Liver (tissue), 9 donors: ENCODE measurements around the gene UBAP1L. TPM values are rescaled to one million over a fixed set of nuclear protein-coding genes. Genes with fewer than 3 reads are reported as not detected.

Source experiments
- DNase-seq: peaks from one replicate; pipeline ENCODE4 v3.0.0-alpha.2; 2017; ENCODE audit warnings: low spot score
- H3K27ac ChIP-seq, 2 donors: one replicate each; pipeline ENCODE4 v1.7.0; 2013; ENCODE audit warnings: inconsistent platforms in 2 of 2, low read length in 2 of 2, control low read depth in 1 of 2, low read depth in 1 of 2, mild to moderate bottlenecking in 1 of 2
- H3K27me3 ChIP-seq, 4 donors: one replicate each; pipeline versions ENCODE4 v1.6.1 to v1.7.0; 2013; ENCODE audit warnings: low read length in 3 of 4, inconsistent platforms in 1 of 4, mild to moderate bottlenecking in 1 of 4, moderate library complexity in 1 of 4; ENCODE audit not compliant: control insufficient read depth in 4 of 4, insufficient read depth in 4 of 4
- H3K36me3 ChIP-seq, 4 donors: one replicate each; pipeline versions ENCODE4 v1.6.1 to v1.7.0; 2013; ENCODE audit warnings: low read length in 3 of 4, mild to moderate bottlenecking in 3 of 4, low read depth in 1 of 4, moderate library complexity in 1 of 4; ENCODE audit not compliant: control insufficient read depth in 4 of 4, insufficient read depth in 3 of 4
- H3K4me1 ChIP-seq, 4 donors: one replicate each; pipeline versions ENCODE4 v1.6.1 to v1.7.0; 2013; ENCODE audit warnings: low read length in 3 of 4, mild to moderate bottlenecking in 3 of 4, moderate library complexity in 1 of 4; ENCODE audit not compliant: control insufficient read depth in 4 of 4, insufficient read depth in 4 of 4
- H3K4me3 ChIP-seq, 3 donors: one replicate each; pipeline versions ENCODE4 v1.6.1 to v1.7.0; 2013; ENCODE audit warnings: low read length in 3 of 3, control low read depth in 1 of 3, low read depth in 1 of 3, mild to moderate bottlenecking in 1 of 3
- H3K9ac ChIP-seq, 2 donors: one replicate each; pipeline ENCODE4 v1.7.0; 2013; ENCODE audit warnings: low read length in 2 of 2, mild to moderate bottlenecking in 2 of 2, moderate library complexity in 2 of 2, control low read depth in 1 of 2, low read depth in 1 of 2
- H3K9me3 ChIP-seq, 4 donors: one replicate each; pipeline versions ENCODE4 v1.6.1 to v1.7.0; 2013; ENCODE audit warnings: low read length in 3 of 4; ENCODE audit not compliant: control insufficient read depth in 4 of 4
- EGR1 ChIP-seq, 2 donors: IDR thresholded peaks; 2 replicates each; pipeline ENCODE4 v1.6.1; 2016 to 2018; ENCODE audit warnings: antibody characterized with exemption in 2 of 2, low read depth in 2 of 2
- FOXA1 ChIP-seq: IDR thresholded peaks from 2 replicates; pipeline ENCODE4 v1.6.1; 2016; ENCODE audit warnings: antibody characterized with exemption
- FOXA2 ChIP-seq: IDR thresholded peaks from 2 replicates; pipeline ENCODE4 v1.6.1; 2016; ENCODE audit warnings: antibody characterized with exemption
- GABPA ChIP-seq, 2 donors: IDR thresholded peaks in 1 of 2; conservative IDR thresholded peaks in 1 of 2; 2 replicates each; pipeline ENCODE4 v1.6.1; 2016; ENCODE audit warnings: antibody characterized with exemption in 2 of 2, mild to moderate bottlenecking in 1 of 2, moderate library complexity in 1 of 2
- HNF4A ChIP-seq, 2 donors: conservative IDR thresholded peaks; 2 replicates each; pipeline ENCODE4 v1.6.1; 2016; ENCODE audit warnings: antibody characterized with exemption in 2 of 2, mild to moderate bottlenecking in 2 of 2
- HNF4G ChIP-seq: IDR thresholded peaks from 2 replicates; pipeline ENCODE4 v1.6.1; 2016; ENCODE audit warnings: antibody characterized with exemption
- JUND ChIP-seq, 2 donors: IDR thresholded peaks; 2 replicates each; pipeline ENCODE4 v1.6.1; 2016; ENCODE audit warnings: antibody characterized with exemption in 2 of 2
- RAD21 ChIP-seq, 2 donors: IDR thresholded peaks; 2 replicates each; pipeline ENCODE4 v1.6.1; 2016; ENCODE audit warnings: antibody characterized with exemption in 2 of 2, mild to moderate bottlenecking in 2 of 2
- RXRA ChIP-seq, 2 donors: IDR thresholded peaks; 2 replicates each; pipeline ENCODE4 v1.6.1; 2017 to 2018; ENCODE audit warnings: antibody characterized with exemption in 2 of 2, mild to moderate bottlenecking in 1 of 2
- SP1 ChIP-seq: IDR thresholded peaks from 2 replicates; pipeline ENCODE4 v1.6.1; 2018; ENCODE audit warnings: antibody characterized with exemption, mild to moderate bottlenecking
- TAF1 ChIP-seq: conservative IDR thresholded peaks from 2 replicates; pipeline ENCODE4 v1.6.1; 2016; ENCODE audit warnings: antibody characterized with exemption, mild to moderate bottlenecking
- YY1 ChIP-seq: IDR thresholded peaks from 2 replicates; pipeline ENCODE4 v1.6.1; 2016; ENCODE audit warnings: antibody characterized with exemption, mild to moderate bottlenecking
- WGBS: extraction: QIAGEN DNeasy Blood & Tissue Kit; methylation state at CpG from one replicate; pipeline ENCODE4 v1.1.7; 2013; 5-methylcytosine and 5-hydroxymethylcytosine counted together
- polyA plus RNA-seq, 2 donors: library from polyadenylated mRNA; stranded (reverse) in 1 of 2; unstranded in 1 of 2; fragments of 200-250 nt in 1 of 2; fragments of >200 nt in 1 of 2; fragmentation: Nextera tagmentation in 1 of 2; extraction: Ambion mirVana in 1 of 2; gene quantifications; one replicate each; pipeline versions ENCODE4 v1.2.1 to v1.2.3, GENCODE V29; 2013 to 2015
- total RNA-seq, 2 donors: library from RNA; depleted of rRNA; stranded (reverse); fragments of >200 nt; gene quantifications; one replicate each; pipeline ENCODE4 v1.2.3, GENCODE V29; 2014
- TF ChIP-seq, protein P1 (sequence below): IDR thresholded peaks from 2 replicates; pipeline ENCODE4 v1.6.1; 2016; ENCODE audit warnings: antibody characterized with exemption
- TF ChIP-seq, protein P2 (sequence below): IDR thresholded peaks from 2 replicates; pipeline ENCODE4 v1.6.1; 2016; ENCODE audit warnings: antibody characterized with exemption, mild to moderate bottlenecking
- TF ChIP-seq, protein P3 (sequence below): IDR thresholded peaks from 2 replicates; pipeline ENCODE4 v1.6.1; 2016; ENCODE audit warnings: antibody characterized with exemption
- TF ChIP-seq, protein P4 (sequence below): IDR thresholded peaks from 2 replicates; pipeline ENCODE4 v1.6.1; 2016; ENCODE audit warnings: antibody characterized with exemption
- donor health status: healthy.
- donor health status: healthy.
- donor health status: healthy.
- donor health status: healthy.
- donor health status: healthy.

UBAP1L gene
- total and polyA plus RNA-seq, 4 donors, result 0.57 to 6.9 (median 0.90) TPM

DNA sequence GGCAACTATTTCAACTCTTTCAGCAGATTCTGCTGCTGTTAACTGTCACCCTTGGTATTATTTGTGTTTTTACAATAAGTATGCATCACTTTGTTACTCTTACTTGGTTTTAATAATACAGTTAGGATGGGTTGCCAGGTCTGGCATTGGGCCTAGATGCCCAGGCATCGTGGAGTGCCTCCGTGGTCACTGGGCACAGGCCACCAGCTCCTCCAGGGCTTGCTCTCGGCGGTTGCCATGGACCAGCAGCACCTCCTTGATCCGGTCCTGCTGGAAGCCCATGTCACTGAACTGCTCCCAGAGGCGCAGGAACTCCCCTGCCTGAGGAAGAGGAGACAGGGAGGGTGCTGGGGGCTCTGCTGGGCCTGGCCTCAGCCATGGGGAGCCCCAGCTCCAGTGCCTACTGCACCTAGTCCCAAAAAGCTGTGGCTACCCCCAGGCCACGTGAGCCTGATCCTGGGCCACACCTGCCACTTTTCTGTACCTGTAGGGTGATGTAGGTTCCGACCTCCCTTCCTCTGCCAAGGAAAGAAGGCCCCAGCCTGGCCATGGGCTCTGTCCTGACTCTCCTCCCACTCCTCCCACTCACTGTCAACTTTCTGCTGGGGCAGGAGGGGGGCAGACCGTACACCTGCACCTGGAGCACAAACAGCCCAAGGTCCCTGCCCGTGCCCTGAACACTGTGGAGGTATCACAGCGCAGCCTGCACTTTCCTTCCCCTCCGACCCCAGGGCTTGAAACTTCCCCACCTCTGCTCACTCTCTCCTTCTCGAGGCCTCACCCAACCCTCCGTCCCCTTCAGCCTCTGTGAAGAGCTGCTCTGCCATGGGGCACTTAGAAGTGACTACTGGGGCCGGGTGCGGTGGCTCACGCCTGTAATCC lies 21.8 kb downstream of the UBAP1L start:
- no peak for DNase-seq
- no peak overlapping the region for H3K27ac ChIP-seq
- H3K9me3 ChIP-seq, result no peaks in the 10 kb centered on the region
- no peak overlapping the region for H3K4me3 ChIP-seq
- TF ChIP-seq TAF1, result no peak
- TF ChIP-seq, protein P1, sequence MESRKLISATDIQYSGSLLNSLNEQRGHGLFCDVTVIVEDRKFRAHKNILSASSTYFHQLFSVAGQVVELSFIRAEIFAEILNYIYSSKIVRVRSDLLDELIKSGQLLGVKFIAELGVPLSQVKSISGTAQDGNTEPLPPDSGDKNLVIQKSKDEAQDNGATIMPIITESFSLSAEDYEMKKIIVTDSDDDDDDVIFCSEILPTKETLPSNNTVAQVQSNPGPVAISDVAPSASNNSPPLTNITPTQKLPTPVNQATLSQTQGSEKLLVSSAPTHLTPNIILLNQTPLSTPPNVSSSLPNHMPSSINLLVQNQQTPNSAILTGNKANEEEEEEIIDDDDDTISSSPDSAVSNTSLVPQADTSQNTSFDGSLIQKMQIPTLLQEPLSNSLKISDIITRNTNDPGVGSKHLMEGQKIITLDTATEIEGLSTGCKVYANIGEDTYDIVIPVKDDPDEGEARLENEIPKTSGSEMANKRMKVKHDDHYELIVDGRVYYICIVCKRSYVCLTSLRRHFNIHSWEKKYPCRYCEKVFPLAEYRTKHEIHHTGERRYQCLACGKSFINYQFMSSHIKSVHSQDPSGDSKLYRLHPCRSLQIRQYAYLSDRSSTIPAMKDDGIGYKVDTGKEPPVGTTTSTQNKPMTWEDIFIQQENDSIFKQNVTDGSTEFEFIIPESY, result no peak
- no peak for TF ChIP-seq RAD21 (IDR thresholded peaks at IDR 0.05)
- TF ChIP-seq, protein P2, sequence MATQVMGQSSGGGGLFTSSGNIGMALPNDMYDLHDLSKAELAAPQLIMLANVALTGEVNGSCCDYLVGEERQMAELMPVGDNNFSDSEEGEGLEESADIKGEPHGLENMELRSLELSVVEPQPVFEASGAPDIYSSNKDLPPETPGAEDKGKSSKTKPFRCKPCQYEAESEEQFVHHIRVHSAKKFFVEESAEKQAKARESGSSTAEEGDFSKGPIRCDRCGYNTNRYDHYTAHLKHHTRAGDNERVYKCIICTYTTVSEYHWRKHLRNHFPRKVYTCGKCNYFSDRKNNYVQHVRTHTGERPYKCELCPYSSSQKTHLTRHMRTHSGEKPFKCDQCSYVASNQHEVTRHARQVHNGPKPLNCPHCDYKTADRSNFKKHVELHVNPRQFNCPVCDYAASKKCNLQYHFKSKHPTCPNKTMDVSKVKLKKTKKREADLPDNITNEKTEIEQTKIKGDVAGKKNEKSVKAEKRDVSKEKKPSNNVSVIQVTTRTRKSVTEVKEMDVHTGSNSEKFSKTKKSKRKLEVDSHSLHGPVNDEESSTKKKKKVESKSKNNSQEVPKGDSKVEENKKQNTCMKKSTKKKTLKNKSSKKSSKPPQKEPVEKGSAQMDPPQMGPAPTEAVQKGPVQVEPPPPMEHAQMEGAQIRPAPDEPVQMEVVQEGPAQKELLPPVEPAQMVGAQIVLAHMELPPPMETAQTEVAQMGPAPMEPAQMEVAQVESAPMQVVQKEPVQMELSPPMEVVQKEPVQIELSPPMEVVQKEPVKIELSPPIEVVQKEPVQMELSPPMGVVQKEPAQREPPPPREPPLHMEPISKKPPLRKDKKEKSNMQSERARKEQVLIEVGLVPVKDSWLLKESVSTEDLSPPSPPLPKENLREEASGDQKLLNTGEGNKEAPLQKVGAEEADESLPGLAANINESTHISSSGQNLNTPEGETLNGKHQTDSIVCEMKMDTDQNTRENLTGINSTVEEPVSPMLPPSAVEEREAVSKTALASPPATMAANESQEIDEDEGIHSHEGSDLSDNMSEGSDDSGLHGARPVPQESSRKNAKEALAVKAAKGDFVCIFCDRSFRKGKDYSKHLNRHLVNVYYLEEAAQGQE, result no peak
- TF ChIP-seq HNF4A (conservative IDR thresholded peaks at IDR 0.05), result no peak
- TF ChIP-seq, protein P3, sequence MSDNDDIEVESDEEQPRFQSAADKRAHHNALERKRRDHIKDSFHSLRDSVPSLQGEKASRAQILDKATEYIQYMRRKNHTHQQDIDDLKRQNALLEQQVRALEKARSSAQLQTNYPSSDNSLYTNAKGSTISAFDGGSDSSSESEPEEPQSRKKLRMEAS, result no peak
- TF ChIP-seq YY1, result no peak
- no peak for TF ChIP-seq HNF4G
- no peak for TF ChIP-seq EGR1 (IDR thresholded peaks at IDR 0.05; ENCODE audit: low read depth in 2 of 2)
- TF ChIP-seq, protein P4, sequence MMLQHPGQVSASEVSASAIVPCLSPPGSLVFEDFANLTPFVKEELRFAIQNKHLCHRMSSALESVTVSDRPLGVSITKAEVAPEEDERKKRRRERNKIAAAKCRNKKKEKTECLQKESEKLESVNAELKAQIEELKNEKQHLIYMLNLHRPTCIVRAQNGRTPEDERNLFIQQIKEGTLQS, result no peak
- peaks cover 4 to 38% (median 25%) of the 10 kb centered on the region in 4 donors for H3K4me1 ChIP-seq
- no peaks in the 10 kb centered on the region for H3K27me3 ChIP-seq
- H3K9ac ChIP-seq, result no peak overlapping the region
- 91% methylated on average over 17 of the region's 17 CpGs for WGBS
- H3K36me3 ChIP-seq, result peaks cover 1 to 7% (median 5%) of the 10 kb centered on the region in 4 donors

DNA sequence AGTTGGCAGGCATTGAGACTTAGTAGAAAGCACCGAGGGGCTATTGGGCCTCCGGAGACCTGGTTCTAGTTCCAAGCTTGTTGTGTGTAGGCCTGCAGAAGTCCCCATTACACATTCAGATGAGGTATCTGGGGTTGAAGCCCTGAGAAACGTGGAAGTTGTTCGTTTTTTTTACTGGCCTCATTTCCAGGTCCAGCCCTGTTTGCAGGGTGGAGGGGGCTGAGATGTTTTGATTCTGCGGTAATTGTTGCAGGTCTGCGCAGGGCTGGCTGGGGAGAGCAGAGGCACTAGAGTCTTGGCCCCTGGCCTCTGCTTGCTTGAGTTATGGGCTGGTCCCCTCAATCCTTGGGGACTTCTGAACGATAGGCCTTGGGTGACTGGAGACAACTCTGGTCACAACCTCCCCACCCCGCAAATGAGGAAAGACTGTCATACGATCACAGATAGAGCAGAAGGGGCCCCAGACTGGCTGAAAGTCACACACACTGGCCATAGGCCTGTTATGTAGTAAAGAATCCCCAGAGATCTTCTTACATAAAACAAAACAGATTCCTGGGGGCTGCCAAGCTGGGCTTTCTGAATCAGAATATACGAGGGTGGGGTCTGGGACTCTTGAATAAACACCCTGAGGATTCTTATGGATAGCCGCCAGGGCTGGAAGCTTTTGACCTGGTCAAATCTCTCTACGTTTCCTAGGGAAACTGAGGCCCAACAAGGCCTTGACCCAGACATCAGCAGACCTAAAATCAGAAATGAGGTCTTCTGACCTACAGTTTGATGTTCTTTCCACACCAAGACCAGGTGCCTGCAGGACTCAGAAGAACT lies 22.8 kb downstream of the UBAP1L start:
- no peaks in the 10 kb centered on the region for H3K36me3 ChIP-seq
- H3K27ac ChIP-seq, result no peak overlapping the region
- peaks cover 10 to 48% (median 31%) of the 10 kb centered on the region in 4 donors for H3K4me1 ChIP-seq
- H3K9me3 ChIP-seq, result no peaks in the 10 kb centered on the region
- no peak for DNase-seq
- H3K4me3 ChIP-seq, result no peak overlapping the region
- WGBS, result 92% methylated on average over 12 of the region's 12 CpGs
- no peaks in the 10 kb centered on the region for H3K27me3 ChIP-seq
- no peak overlapping the region for H3K9ac ChIP-seq
- TF ChIP-seq, protein P3, result no peak
- TF ChIP-seq FOXA2 (no peak), GABPA (IDR thresholded peaks at IDR 0.05 in 1 of 2, conservative IDR thresholded peaks at IDR 0.05 in 1 of 2) (no peak), JUND (IDR thresholded peaks at IDR 0.05) (no peak), RXRA (IDR thresholded peaks at IDR 0.05) (no peak), HNF4A (conservative IDR thresholded peaks at IDR 0.05) (no peak), SP1 (no peak), YY1 (no peak), TAF1 (no peak), FOXA1 (no peak), HNF4G (no peak)
- TF ChIP-seq, protein P1, result no peak
- TF ChIP-seq, protein P2, result no peak
